Measurements from ENCODE around the gene ZDHHC14.

- TF ChIP-seq POLR2A (IDR thresholded peaks at IDR 0.05; ENCODE audit: low read length) (no peak), GATA1 (IDR thresholded peaks at IDR 0.05; ENCODE audit: low read depth, low read length) (no peak)
Observed at GRCh38 chr6:157481865-157482249, 100.9 kb downstream of the ZDHHC14 start.
